Brain microvascular endothelial cell (primary cell): ENCODE results near the gene SSNA1.

Experiments
- DNase-seq: peaks from one replicate; pipeline ENCODE4 v3.0.0-alpha.2; 2020
- H3K27ac ChIP-seq: fragments of 250-450 bp; sonication (Bioruptor Pico); 2 replicates; pipeline ENCODE4 v1.5.1; 2020; ENCODE audit warnings: mild to moderate bottlenecking, moderate library complexity
- H3K27me3 ChIP-seq: fragments of 250-450 bp; sonication (Bioruptor Pico); replicated peaks from 2 replicates; pipeline ENCODE4 v1.5.1; 2020; ENCODE audit warnings: mild to moderate bottlenecking
- H3K36me3 ChIP-seq: fragments of 250-450 bp; sonication (Bioruptor Pico); replicated peaks from 2 replicates; pipeline ENCODE4 v1.5.1; 2020; ENCODE audit warnings: mild to moderate bottlenecking
- H3K4me3 ChIP-seq: 2 replicates; pipeline ENCODE4 v1.5.1; 2011; ENCODE audit warnings: low read depth, mild to moderate bottlenecking, control low read depth, low read length, moderate library complexity
- in situ Hi-C: cut with HindIII; loops from 2 replicates; pipeline ENCODE4 v1.10.0; 2017; ENCODE audit warnings: low sequenced_read_pairs, low pct_ligation_motif_present
- TF ChIP-seq, protein P1 (sequence below): IDR thresholded peaks from 2 replicates; pipeline ENCODE4 v1.5.1; 2011; ENCODE audit warnings: low read depth, mild to moderate bottlenecking, moderate library complexity, low read length, control low read depth, inconsistent platforms; ENCODE audit errors: missing control alignments

The SSNA1 gene

DNA sequence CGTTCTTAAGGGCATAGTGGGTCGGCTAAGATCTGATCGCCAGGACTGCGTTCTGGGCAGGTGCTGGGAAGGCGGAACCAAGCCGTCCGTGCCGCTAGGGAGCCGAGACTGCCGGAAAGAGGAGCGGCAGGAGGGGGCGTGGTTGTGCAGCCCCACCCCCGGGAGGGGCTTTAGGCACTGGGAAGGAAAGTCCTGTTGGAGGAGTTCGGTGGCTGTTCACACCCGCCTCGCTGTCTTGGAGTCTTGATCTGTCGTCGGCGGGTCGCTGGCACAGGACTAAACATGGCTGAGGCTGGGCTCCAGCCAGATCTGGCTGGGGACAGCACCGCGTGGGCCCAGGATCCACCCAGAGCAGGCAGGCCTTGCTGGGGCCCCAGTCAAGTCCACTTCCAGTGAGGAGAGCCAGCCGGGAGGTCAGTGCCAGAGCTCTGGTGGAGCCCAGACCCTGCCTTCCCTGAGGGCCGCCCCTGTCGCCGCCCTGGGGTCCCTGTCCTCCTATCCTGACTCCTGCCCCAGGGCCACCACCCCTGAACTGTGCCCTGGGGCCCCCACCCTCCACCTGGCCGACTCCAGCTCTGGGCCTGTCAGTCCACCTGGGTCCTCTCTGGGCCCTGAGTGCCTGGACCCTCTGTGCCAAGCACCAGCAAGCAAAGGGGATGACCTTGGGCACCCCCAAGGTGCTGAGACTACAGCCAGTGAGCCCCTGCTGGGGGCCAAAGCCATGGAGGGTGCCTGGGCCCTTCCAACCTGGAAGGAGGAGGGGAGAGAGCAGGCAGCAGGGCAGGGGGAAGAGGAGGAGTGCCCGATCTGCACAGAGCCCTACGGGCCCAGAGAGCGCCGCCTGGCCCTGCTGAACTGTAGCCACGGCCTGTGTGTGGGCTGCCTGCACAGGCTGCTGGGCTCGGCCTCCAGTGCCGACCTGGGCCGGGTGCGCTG, 29.1 kb downstream of the SSNA1 start:
- in situ Hi-C loops = no loop called here
- Histone ChIP-seq H3K36me3 (peaks cover 2% of the 10 kb centered on the region), H3K4me3 (no peak overlapping the region), H3K27ac (no peak overlapping the region), H3K27me3 (no peaks in the 10 kb centered on the region)
- no peak for DNase-seq
- TF ChIP-seq, protein P1, sequence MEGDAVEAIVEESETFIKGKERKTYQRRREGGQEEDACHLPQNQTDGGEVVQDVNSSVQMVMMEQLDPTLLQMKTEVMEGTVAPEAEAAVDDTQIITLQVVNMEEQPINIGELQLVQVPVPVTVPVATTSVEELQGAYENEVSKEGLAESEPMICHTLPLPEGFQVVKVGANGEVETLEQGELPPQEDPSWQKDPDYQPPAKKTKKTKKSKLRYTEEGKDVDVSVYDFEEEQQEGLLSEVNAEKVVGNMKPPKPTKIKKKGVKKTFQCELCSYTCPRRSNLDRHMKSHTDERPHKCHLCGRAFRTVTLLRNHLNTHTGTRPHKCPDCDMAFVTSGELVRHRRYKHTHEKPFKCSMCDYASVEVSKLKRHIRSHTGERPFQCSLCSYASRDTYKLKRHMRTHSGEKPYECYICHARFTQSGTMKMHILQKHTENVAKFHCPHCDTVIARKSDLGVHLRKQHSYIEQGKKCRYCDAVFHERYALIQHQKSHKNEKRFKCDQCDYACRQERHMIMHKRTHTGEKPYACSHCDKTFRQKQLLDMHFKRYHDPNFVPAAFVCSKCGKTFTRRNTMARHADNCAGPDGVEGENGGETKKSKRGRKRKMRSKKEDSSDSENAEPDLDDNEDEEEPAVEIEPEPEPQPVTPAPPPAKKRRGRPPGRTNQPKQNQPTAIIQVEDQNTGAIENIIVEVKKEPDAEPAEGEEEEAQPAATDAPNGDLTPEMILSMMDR = no peak

DNA sequence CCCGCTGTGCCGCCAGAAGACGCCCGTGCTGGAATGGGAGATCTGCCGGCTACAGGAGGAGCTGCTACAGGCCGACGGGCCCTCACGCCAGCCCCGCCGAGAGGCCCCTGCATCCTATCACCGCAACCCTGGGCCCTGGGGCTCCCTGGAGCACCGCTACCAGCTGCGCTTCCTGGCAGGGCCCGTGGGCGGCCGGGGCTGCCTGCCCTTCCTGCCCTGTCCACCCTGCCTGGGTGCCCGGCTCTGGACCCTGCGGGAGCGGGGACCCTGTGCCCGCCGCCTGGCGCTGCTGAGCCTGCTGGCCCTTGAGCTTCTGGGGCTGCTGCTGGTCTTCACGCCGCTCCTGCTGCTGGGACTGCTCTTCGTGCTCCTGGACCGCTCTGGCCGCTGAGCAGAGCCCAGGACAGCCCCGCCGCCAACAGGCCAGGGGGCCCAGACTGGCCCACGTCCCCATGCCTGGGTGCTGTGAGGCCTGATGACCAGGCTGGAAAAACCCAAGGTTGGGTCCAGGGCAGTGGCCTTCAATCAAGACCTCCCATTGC, 29.8 kb downstream of the SSNA1 start:
- Histone ChIP-seq H3K27me3 (no peaks in the 10 kb centered on the region), H3K4me3 (no peak overlapping the region), H3K36me3 (peaks cover 2% of the 10 kb centered on the region), H3K27ac (no peak overlapping the region)
- in situ Hi-C loops = no loop called here
- no peak for DNase-seq
- TF ChIP-seq, protein P1 = no peak

DNA sequence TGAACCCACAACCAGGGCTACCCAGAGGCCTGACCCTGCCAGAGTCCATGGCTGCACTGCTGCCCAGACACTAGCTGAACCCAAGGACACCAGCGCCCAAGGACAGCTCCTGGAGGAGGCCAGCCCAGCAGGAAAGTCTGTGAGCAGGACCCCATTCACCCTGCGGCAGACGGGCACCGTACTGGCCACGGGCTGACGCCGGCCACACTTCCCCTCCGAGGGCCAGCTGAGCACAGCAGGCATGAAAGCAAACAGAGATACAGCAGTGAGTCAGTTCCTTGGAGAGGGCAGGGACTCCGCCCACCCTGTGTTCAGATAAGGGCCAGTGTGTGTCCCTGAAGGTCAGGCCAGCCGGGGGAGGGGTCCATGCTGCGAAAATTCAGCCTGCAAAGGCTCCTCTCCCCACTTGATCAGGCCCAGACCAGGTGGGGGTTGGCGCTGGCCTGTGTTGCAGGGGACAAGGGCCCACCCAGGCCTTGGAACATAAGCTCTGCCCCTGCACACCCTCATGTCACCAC, 30.3 kb downstream of the SSNA1 start:
- DNase-seq = peak; percentile 67
- H3K36me3 ChIP-seq = peaks cover 2% of the 10 kb centered on the region
- TF ChIP-seq, protein P1 = no peak
- in situ Hi-C loops = no loop called here
- no peak overlapping the region for H3K27ac ChIP-seq
- H3K27me3 ChIP-seq = no peaks in the 10 kb centered on the region
- no peak overlapping the region for H3K4me3 ChIP-seq

DNA sequence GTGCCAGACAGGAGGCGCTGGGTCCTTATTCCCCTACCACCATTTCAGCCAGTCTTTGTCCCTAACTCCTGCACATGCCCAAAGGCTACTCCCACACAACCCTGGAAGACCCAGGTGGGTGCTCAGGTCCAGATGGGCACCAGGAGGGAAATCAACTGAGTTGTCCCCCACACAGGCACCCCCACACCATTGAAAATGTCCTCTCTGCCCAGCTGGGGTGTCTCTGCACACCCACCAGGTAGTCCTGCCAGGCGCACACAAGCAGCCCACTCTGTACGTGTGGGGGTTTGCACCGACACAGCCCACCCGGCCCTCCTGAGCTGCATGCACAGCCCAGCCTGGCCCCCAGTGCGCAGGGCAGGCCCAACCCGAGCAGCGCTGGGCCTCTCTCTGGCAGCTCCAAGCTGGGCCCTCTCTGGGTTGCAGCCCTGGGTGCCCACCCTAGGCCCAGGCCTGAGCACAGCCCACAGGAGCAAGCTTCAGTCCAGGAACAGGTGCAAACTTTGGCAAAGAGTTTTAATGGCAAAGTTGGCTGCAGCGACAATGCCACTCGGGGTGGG, 31.4 kb downstream of the SSNA1 start:
- Histone ChIP-seq H3K36me3 (peaks cover 2% of the 10 kb centered on the region), H3K4me3 (no peak overlapping the region), H3K27me3 (no peaks in the 10 kb centered on the region), H3K27ac (no peak overlapping the region)
- in situ Hi-C loops = no loop called here
- no peak for DNase-seq
- TF ChIP-seq, protein P1 = no peak

DNA sequence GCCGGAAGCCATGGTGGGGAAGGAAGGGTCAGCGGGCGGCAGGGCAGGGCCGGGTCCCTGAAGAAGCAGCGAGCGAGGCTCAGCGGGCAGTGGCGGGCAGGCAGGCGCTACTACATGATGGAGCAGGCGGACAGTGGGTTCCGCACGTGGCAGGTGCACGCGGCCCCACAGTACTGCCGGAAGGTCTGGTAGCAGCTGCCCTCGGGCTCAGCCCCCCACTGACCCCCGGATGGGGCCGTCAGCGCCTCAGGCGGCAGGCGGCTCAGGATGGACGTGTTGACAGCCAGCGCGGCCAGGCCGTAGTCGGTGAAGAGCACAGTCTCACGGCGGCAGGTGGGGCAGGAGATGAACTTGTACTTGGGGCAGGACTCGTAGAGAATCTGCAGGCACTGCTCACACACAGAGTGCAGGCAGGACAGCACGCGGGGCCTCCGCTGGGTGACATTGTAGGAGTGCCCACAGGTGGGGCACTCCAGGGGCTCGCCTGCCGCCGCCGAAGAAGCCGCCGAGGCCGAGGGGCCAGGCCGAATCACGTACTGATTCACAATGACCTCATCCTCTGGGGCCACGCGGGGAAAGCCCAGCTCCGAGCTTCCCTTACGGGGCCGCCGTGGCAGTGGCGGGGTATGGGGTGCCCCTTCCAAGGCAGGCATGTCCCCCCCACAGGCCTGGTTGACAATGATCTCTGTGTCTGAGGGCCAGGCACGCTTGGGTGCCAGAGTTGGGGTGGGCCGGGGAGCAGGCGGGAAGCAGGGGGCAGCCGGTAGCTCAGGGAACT, 32.0 kb downstream of the SSNA1 start:
- H3K27me3 ChIP-seq = no peaks in the 10 kb centered on the region
- no peak for DNase-seq
- H3K36me3 ChIP-seq = peaks cover 2% of the 10 kb centered on the region
- H3K27ac ChIP-seq = no peak overlapping the region
- H3K4me3 ChIP-seq = no peak overlapping the region
- TF ChIP-seq, protein P1 = no peak
- in situ Hi-C loops = no loop called here
